Vagina (tissue), 2 donors: ENCODE data around the gene CPPED1. TPM values are rescaled to one million over a fixed set of nuclear protein-coding genes. Genes with fewer than 3 reads are reported as not detected.

ENCODE experiments used
- DNase-seq, 2 donors: peaks; one replicate each; pipeline ENCODE4 v3.0.0-alpha.2; 2017; ENCODE audit errors: extremely low spot score in 2 of 2
- H3K27ac ChIP-seq: fragments of 200-600 bp; sonication (generic); one replicate; pipeline ENCODE4 v1.5.1; 2019
- H3K27me3 ChIP-seq: fragments of 200-600 bp; sonication (generic); one replicate; pipeline ENCODE4 v1.5.1; 2019
- H3K36me3 ChIP-seq, 2 donors: fragments of 200-600 bp; sonication (generic); one replicate each; pipeline ENCODE4 v1.5.1; 2017 to 2019
- H3K4me1 ChIP-seq: fragments of 200-600 bp; sonication (generic); one replicate; pipeline ENCODE4 v1.5.1; 2019
- H3K4me3 ChIP-seq, 2 donors: fragments of 200-600 bp; sonication (generic); 1 replicate in 1 of 2; 2 replicates in 1 of 2; pipeline ENCODE4 v1.5.1; 2016 to 2019
- H3K9me3 ChIP-seq: fragments of 200-600 bp; sonication (generic); one replicate; pipeline ENCODE4 v1.5.1; 2019
- POLR2A ChIP-seq, 2 donors: fragments of 450-650 bp; IDR thresholded peaks; one replicate each; pipeline ENCODE4 v1.6.1; 2017; ENCODE audit warnings: antibody characterized with exemption in 2 of 2, mild to moderate bottlenecking in 2 of 2, moderate library complexity in 2 of 2
- POLR2AphosphoS5 ChIP-seq, 2 donors: sonication (generic); formaldehyde crosslinking; IDR thresholded peaks; one replicate each; pipeline ENCODE4 v1.9.0; 2017; ENCODE audit warnings: antibody characterized with exemption in 2 of 2, mild to moderate bottlenecking in 2 of 2, low read depth in 1 of 2; ENCODE audit not compliant: insufficient read depth in 1 of 2
- intact Hi-C: fragments of 100-400 bp; cut with DNase I; formaldehyde crosslinking; loops from one replicate; pipeline ENCODE4 v1.15.1; 2023
- total RNA-seq: library from RNA; depleted of rRNA; stranded (reverse); fragments of >200 nt; gene quantifications from one replicate; pipeline ENCODE4 v1.2.3, GENCODE V29; 2016
- TF ChIP-seq, protein P1 (sequence below), 3 experiments: fragments of 450-650 bp in 2 of 3; fragments of 200-600 bp in 1 of 3; sonication (generic) in 1 of 3; IDR thresholded peaks; one replicate each; pipeline ENCODE4 v1.5.1; 2017 to 2019; ENCODE audit warnings: antibody characterized with exemption in 3 of 3, mild to moderate bottlenecking in 2 of 3, moderate library complexity in 2 of 3

The CPPED1 gene
- total RNA-seq, 1 donor from 2014 or later: 15.2 TPM

DNA sequence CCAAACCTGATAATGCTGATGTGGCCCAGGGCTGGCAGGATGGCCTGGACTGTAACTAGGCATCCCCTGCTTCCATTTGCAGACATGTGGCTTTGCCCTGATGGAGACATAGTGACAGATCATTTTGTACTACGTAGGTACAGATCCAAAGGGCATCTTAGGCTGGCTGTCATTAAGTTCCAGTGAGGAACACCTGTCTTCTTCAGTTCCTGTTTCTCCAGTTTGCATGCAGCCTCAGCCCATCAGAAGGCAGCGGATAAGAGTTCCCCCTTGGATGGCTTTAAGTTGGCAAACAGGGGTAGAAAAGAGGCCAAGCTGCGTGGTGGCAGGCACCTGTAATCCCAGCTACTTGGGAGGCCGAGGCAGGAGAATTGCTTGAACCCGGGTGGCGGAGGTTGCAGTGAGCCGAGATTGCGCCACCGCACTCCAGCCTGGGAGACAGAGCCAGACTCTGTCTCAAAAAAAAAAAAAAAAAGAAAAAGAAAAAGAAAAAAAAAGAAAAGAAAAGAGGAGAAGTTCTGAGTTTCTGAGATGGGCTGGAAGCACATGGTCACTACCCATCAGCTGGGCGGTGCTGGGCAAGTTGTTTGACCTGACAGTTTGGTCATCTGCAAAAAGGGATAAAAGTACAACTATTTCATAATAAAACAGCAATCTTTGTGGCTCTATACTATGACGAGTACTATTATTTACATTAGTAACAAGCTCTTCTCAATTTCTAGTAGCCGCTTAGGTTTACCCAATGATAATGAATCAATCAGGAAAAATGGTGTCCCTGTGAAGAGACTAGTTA is 42.7 kb downstream of the CPPED1 start:
- H3K9me3 ChIP-seq: no peaks in the 10 kb centered on the region
- no peaks in the 10 kb centered on the region for H3K27me3 ChIP-seq
- H3K4me1 ChIP-seq: peaks cover 10% of the 10 kb centered on the region
- TF ChIP-seq, protein P1, sequence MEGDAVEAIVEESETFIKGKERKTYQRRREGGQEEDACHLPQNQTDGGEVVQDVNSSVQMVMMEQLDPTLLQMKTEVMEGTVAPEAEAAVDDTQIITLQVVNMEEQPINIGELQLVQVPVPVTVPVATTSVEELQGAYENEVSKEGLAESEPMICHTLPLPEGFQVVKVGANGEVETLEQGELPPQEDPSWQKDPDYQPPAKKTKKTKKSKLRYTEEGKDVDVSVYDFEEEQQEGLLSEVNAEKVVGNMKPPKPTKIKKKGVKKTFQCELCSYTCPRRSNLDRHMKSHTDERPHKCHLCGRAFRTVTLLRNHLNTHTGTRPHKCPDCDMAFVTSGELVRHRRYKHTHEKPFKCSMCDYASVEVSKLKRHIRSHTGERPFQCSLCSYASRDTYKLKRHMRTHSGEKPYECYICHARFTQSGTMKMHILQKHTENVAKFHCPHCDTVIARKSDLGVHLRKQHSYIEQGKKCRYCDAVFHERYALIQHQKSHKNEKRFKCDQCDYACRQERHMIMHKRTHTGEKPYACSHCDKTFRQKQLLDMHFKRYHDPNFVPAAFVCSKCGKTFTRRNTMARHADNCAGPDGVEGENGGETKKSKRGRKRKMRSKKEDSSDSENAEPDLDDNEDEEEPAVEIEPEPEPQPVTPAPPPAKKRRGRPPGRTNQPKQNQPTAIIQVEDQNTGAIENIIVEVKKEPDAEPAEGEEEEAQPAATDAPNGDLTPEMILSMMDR (IDR thresholded peaks at IDR 0.05): no peak
- TF ChIP-seq POLR2A (IDR thresholded peaks at IDR 0.05) (no peak), POLR2AphosphoS5 (IDR thresholded peaks at IDR 0.05; ENCODE audit: insufficient read depth in 1 of 2, low read depth in 1 of 2) (no peak)
- intact Hi-C loops: no loop called here
- no peak overlapping the region for H3K27ac ChIP-seq
- H3K4me3 ChIP-seq: no peak overlapping the region
- no peak for DNase-seq
- no peaks in the 10 kb centered on the region for H3K36me3 ChIP-seq

DNA sequence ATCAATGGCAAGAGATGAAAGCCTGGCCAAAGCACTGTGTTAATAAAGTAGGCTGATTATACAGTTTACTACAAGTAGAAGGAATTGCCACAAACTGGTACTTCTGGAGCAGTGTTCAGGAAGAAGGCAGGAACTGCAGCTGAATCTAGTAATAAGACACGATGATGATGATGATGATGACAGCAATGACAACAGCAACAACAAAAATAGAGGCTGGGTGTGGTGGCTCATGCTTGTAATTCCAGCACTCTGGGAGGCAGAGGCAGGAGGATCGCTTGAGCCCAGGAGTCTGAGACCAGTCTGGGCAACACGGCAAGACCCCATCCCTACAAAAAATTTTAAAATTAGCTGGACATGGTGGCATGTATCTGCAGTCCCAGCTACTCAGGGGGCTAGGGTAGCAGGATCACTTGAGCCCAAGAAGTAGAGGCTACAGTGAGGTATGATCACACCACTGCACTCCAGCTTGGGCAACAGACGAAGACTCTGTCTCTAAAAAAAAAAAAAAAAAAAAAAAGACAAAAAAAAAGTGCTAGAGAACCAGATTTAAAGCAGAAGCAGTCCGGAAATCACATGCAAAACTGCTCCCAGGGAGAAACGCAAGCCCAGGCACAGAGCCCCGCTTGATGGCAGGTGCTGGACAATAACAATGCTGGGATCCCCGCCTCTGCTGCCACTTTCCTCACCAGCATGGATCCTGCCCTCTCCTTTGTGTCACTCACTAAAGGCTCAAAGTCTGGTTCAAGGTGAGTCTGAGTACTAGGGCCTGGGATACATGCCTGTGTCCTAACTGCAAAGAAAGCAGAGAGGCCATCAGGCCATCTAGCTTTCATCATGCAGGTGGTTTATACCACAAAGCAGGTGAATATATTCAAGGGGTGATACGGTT is 44.8 kb downstream of the CPPED1 start:
- H3K4me1 ChIP-seq: peaks cover 10% of the 10 kb centered on the region
- H3K27ac ChIP-seq: no peak overlapping the region
- TF ChIP-seq POLR2A (IDR thresholded peaks at IDR 0.05) (no peak), POLR2AphosphoS5 (IDR thresholded peaks at IDR 0.05; ENCODE audit: insufficient read depth in 1 of 2, low read depth in 1 of 2) (no peak)
- TF ChIP-seq, protein P1 (IDR thresholded peaks at IDR 0.05): no peak
- no peak for DNase-seq
- intact Hi-C loops: no loop called here
- H3K36me3 ChIP-seq: no peaks in the 10 kb centered on the region
- H3K9me3 ChIP-seq: no peaks in the 10 kb centered on the region
- H3K27me3 ChIP-seq: no peaks in the 10 kb centered on the region
- no peak overlapping the region for H3K4me3 ChIP-seq

DNA sequence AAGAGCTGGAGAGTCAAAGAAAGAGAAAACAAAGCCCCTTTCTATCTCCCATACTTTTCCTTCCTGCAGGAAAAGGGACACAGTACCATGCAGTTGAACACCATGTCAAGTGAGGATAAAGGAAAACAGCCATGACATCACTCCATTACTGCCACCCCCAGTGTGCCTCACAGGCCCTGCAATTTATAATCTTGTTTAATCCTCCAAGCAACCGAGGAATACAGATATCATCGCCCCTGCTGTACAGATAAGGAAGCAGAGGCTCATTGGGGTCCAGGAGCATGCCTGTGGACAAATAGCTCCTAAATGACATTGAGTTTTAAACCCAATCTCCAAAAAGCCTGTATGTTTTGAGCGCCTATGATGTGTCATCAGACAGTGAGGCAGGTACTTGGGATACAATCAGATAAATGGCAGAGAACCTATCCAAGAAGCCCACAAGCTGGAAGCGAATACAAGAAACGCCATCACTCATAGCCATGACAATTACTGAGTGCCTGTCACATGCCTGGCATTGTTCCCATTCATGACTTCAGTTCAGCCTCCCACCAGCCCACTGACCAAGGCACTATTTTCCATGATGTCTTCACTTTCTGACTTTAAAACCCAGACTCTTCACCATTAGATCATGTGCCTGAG is 45.5 kb downstream of the CPPED1 start:
- no peaks in the 10 kb centered on the region for H3K36me3 ChIP-seq
- H3K27ac ChIP-seq: no peak overlapping the region
- H3K27me3 ChIP-seq: no peaks in the 10 kb centered on the region
- no peak for DNase-seq
- peaks cover 10% of the 10 kb centered on the region for H3K4me1 ChIP-seq
- TF ChIP-seq POLR2AphosphoS5 (IDR thresholded peaks at IDR 0.05; ENCODE audit: insufficient read depth in 1 of 2, low read depth in 1 of 2) (no peak), POLR2A (IDR thresholded peaks at IDR 0.05) (no peak)
- TF ChIP-seq, protein P1 (IDR thresholded peaks at IDR 0.05): no peak
- H3K9me3 ChIP-seq: no peaks in the 10 kb centered on the region
- no peak overlapping the region for H3K4me3 ChIP-seq
- intact Hi-C loops: no loop called here

DNA sequence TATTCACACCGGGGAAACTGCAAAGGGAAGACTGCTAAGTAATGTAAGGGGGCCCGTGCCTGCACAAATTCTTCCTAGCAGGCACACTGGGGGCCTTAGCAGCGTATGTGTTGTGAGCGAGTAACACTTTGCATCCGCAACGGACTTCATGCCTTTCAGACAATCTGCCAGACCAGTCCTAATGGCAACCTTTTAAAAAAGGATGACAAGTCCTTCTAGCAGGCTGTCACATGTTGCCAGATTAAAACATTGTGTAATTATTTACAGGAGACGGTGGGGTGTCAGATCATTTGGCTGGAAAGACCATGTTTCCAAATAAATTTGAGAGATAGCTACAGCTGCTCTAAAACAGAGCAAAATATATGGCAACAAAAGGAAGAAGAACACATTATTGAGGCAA is 46.1 kb downstream of the CPPED1 start:
- Histone ChIP-seq H3K36me3 (no peaks in the 10 kb centered on the region), H3K27me3 (no peaks in the 10 kb centered on the region), H3K27ac (no peak overlapping the region), H3K4me3 (no peak overlapping the region), H3K9me3 (no peaks in the 10 kb centered on the region), H3K4me1 (peaks cover 10% of the 10 kb centered on the region)
- intact Hi-C loops: no loop called here
- no peak for DNase-seq
- TF ChIP-seq POLR2AphosphoS5 (IDR thresholded peaks at IDR 0.05; ENCODE audit: insufficient read depth in 1 of 2, low read depth in 1 of 2): no peak
- TF ChIP-seq POLR2A (IDR thresholded peaks at IDR 0.05): no peak
- TF ChIP-seq, protein P1 (IDR thresholded peaks at IDR 0.05): no peak
